A549 (cell line): Measurements from ENCODE around the gene MAGEF1. TPM values are rescaled to one million over a fixed set of nuclear protein-coding genes. Genes with fewer than 3 reads are reported as not detected.

Experiments used
- ATAC-seq, 2 experiments: fragments of 200-7000 bp in 1 of 2; fragments of >200 bp in 1 of 2; cut with Nextera tagmentation in 1 of 2; cut with Tn5 transposase in 1 of 2; 3 replicates each; pipeline versions ENCODE4 v1.8.0 to v1.9.1; 2018 to 2020; ENCODE audit warnings: mild to moderate bottlenecking in 1 of 2, moderate library complexity in 1 of 2
- CTCF ChIA-PET: fragments of 300-600 bp; sonication (Branson Sonifier 250); formaldehyde crosslinking; extraction: SDS; loops from one replicate; lab custom pipeline; 2021; ENCODE audit warnings: antibody characterized with exemption, inconsistent platforms; lab: Yijun Ruan, JAX
- POLR2A ChIA-PET: fragments of 350-600 bp; formaldehyde crosslinking; extraction: SDS; loops from one replicate; lab custom pipeline; 2021; ENCODE audit warnings: antibody characterized with exemption, inconsistent platforms; lab: Yijun Ruan, JAX
- DNase-seq, 2 experiments: peaks; one replicate each; pipeline versions ENCODE4 v3.0.0 to v3.0.0-alpha.2; 2011 to 2016; ENCODE audit warnings: low read depth in 1 of 2, low spot score in 1 of 2
- FAIRE-seq: peaks from 2 replicates; lab custom pipeline; 2011; peaks lifted over from hg19 to GRCh38; lab: Jason Lieb, UNC
- H3K27ac ChIP-seq, 2 experiments: fragments of >200 bp; sonication (Bioruptor Twin); formaldehyde crosslinking; 3 replicates each; pipeline ENCODE4 v1.5.1; 2016 to 2017
- H3K4me1 ChIP-seq: fragments of >200 bp; sonication (Bioruptor Twin); formaldehyde crosslinking; 3 replicates; pipeline ENCODE4 v1.6.1; 2016
- H3K4me2 ChIP-seq: fragments of >200 bp; sonication (Bioruptor Twin); formaldehyde crosslinking; 3 replicates; pipeline ENCODE4 v1.6.1; 2016
- H3K4me3 ChIP-seq: fragments of >200 bp; sonication (Bioruptor Twin); formaldehyde crosslinking; 3 replicates; pipeline ENCODE4 v1.5.1; 2016
- H3K9me3 ChIP-seq: fragments of >200 bp; sonication (Bioruptor Twin); formaldehyde crosslinking; 3 replicates; pipeline ENCODE4 v1.6.1; 2016
- CBX2 ChIP-seq: fragments of 200-600 bp; sonication (generic); IDR thresholded peaks from 2 replicates; pipeline ENCODE4 v1.6.1; 2016; ENCODE audit warnings: low read depth, mild to moderate bottlenecking, borderline replicate concordance
- CEBPB ChIP-seq, 2 experiments: fragments of >200 bp in 1 of 2; sonication (Bioruptor Twin) in 1 of 2; formaldehyde crosslinking in 1 of 2; IDR thresholded peaks; 2 replicates each; pipeline ENCODE4 v1.6.1; 2012 to 2016
- CHD2 ChIP-seq: fragments of 150-350 bp; IDR thresholded peaks from 2 replicates; pipeline ENCODE4 v1.6.1; 2014; ENCODE audit warnings: low read length; ENCODE audit not compliant: partially characterized antibody
- EP300 ChIP-seq, 2 experiments: fragments of >200 bp; sonication (Bioruptor Twin); formaldehyde crosslinking; IDR thresholded peaks; 2 replicates in 1 of 2; 3 replicates in 1 of 2; pipeline ENCODE4 v1.6.1; 2016 to 2017
- FOSB ChIP-seq: fragments of 250-450 bp; sonication (Bioruptor Pico); IDR thresholded peaks from 2 replicates; pipeline ENCODE4 v1.5.0; 2020; ENCODE audit warnings: mild to moderate bottlenecking, moderate library complexity
- GATA3 ChIP-seq: IDR thresholded peaks from 2 replicates; pipeline ENCODE4 v1.6.1; 2012; ENCODE audit warnings: borderline replicate concordance
- HEYL ChIP-seq: fragments of 250-450 bp; sonication (Bioruptor Pico); IDR thresholded peaks from 2 replicates; pipeline ENCODE4 v1.8.0; 2021; ENCODE audit warnings: mild to moderate bottlenecking, moderate library complexity
- HOXB13 ChIP-seq: fragments of 250-450 bp; sonication (Bioruptor Pico); IDR thresholded peaks from 2 replicates; pipeline ENCODE4 v1.5.0; 2020; ENCODE audit warnings: low read depth, mild to moderate bottlenecking, moderate library complexity
- HOXB5 ChIP-seq: fragments of 250-450 bp; sonication (Bioruptor Pico); IDR thresholded peaks from 2 replicates; pipeline ENCODE4 v1.5.0; 2020; ENCODE audit warnings: mild to moderate bottlenecking, moderate library complexity
- JUN ChIP-seq, 2 experiments: fragments of >200 bp; sonication (Bioruptor Twin); formaldehyde crosslinking; IDR thresholded peaks; 2 replicates in 1 of 2; 3 replicates in 1 of 2; pipeline ENCODE4 v1.6.1; 2016 to 2017
- MAFK ChIP-seq: fragments of 450-650 bp; IDR thresholded peaks from 2 replicates; pipeline ENCODE4 v1.6.1; 2014; ENCODE audit not compliant: partially characterized antibody
- MAZ ChIP-seq: fragments of 150-350 bp; IDR thresholded peaks from 2 replicates; pipeline ENCODE4 v1.6.1; 2014; ENCODE audit warnings: antibody characterized with exemption, low read depth, low read length, borderline replicate concordance
- NPAS2 ChIP-seq: fragments of 250-450 bp; sonication (Bioruptor Pico); IDR thresholded peaks from 2 replicates; pipeline ENCODE4 v1.8.0; 2022; ENCODE audit warnings: mild to moderate bottlenecking, moderate library complexity, borderline replicate concordance
- NR3C1 ChIP-seq: fragments of >200 bp; sonication (Bioruptor Twin); formaldehyde crosslinking; IDR thresholded peaks from 3 replicates; pipeline ENCODE4 v1.6.1; 2017
- POLR2A ChIP-seq: IDR thresholded peaks from 2 replicates; pipeline ENCODE4 v1.6.1; 2012; ENCODE audit warnings: mild to moderate bottlenecking, low read length
- POLR2AphosphoS2 ChIP-seq: conservative IDR thresholded peaks from 2 replicates; pipeline ENCODE4 v1.6.1; 2012; ENCODE audit warnings: low read length, improper control_type of control experiment, inconsistent platforms
- RAD21 ChIP-seq, 2 experiments: fragments of >200 bp in 1 of 2; sonication (Bioruptor Twin) in 1 of 2; formaldehyde crosslinking in 1 of 2; IDR thresholded peaks in 1 of 2; conservative IDR thresholded peaks in 1 of 2; 2 replicates in 1 of 2; 3 replicates in 1 of 2; pipeline ENCODE4 v1.6.1; 2012 to 2018; ENCODE audit warnings: inconsistent platforms in 1 of 2
- RARB ChIP-seq: fragments of 250-450 bp; sonication (Bioruptor Pico); IDR thresholded peaks from 2 replicates; pipeline ENCODE4 v1.8.0; 2021; ENCODE audit warnings: mild to moderate bottlenecking, moderate library complexity
- RCOR1 ChIP-seq: fragments of 150-350 bp; IDR thresholded peaks from 2 replicates; pipeline ENCODE4 v1.6.1; 2014; ENCODE audit warnings: antibody characterized with exemption, low read length, low read depth
- SREBF2 ChIP-seq: fragments of 450-650 bp; IDR thresholded peaks from 2 replicates; pipeline ENCODE4 v1.6.1; 2014; ENCODE audit warnings: mild to moderate bottlenecking, moderate library complexity
- TFCP2L1 ChIP-seq: fragments of 250-450 bp; sonication (Bioruptor Pico); IDR thresholded peaks from 2 replicates; pipeline ENCODE4 v1.5.0; 2021; ENCODE audit warnings: mild to moderate bottlenecking
- ZC3H11A ChIP-seq: fragments of 450-650 bp; IDR thresholded peaks from 2 replicates; pipeline ENCODE4 v1.6.1; 2014; ENCODE audit warnings: antibody characterized with exemption, mild to moderate bottlenecking
- whole genome bisulfite sequencing: methylation state at CpG from one replicate; pipeline ENCODE4 v1.1.6; 2017; ENCODE audit errors: missing lambda C conversion rate; 5-methylcytosine and 5-hydroxymethylcytosine counted together
- polyA plus RNA-seq, 4 experiments: library from polyadenylated mRNA; depleted of rRNA in 3 of 4; stranded (reverse); fragments of >200 nt; fragmentation: RNase III in 1 of 4; extraction: RNeasy Plus Mini Kit Qiagen cat#74134 plus additional on column Dnase treatment in 1 of 4; gene quantifications; 2 replicates in 3 of 4; 3 replicates in 1 of 4; pipeline ENCODE4 v1.2.3, GENCODE V29; 2011 to 2017
- TF ChIP-seq, protein P1 (sequence below): fragments of >200 bp; sonication (Bioruptor Twin); formaldehyde crosslinking; IDR thresholded peaks from 3 replicates; pipeline ENCODE4 v1.6.1; 2016
- TF ChIP-seq, protein P2 (sequence below): IDR thresholded peaks from 2 replicates; pipeline ENCODE4 v1.6.1; 2012
- TF ChIP-seq, protein P3 (sequence below): fragments of 150-350 bp; IDR thresholded peaks from 2 replicates; pipeline ENCODE4 v1.6.1; 2014; ENCODE audit warnings: low read depth, mild to moderate bottlenecking, low read length
- TF ChIP-seq, protein P4 (sequence below): fragments of >200 bp; sonication (Bioruptor Twin); formaldehyde crosslinking; IDR thresholded peaks from 3 replicates; pipeline ENCODE4 v1.5.1; 2016
- TF ChIP-seq, protein P5 (sequence below): fragments of 200-600 bp; sonication (generic); IDR thresholded peaks from 2 replicates; pipeline ENCODE4 v1.6.1; 2016; ENCODE audit warnings: antibody characterized with exemption, mild to moderate bottlenecking, moderate library complexity

The MAGEF1 gene
- polyA plus RNA-seq, 2 of the 4 experiments (the other 2 are of a cell fraction) = 19.6 to 30.8 TPM

DNA sequence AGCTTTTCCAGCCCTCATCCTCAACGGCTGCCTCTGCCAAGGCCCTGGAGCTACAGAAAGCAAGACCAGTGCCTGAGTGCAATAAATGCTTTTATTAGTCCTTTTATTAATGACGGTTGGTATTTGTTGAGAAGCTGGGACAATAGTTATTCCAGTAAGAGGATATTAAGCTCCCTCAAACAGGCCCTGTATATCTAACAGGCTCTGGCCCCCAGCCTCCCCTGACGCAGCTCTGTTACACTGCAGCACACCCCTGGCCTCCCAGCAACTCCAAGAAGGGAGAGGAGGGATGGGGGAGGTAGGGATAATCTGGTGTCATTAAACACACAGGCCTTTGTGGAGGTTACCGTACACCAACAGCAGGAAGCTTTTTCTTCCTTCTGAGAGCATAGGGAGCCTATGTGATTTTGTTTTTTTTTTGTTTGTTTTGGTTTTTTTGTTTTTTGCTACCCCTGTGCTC is 30.8 kb upstream of the MAGEF1 start:
- CTCF ChIA-PET = interaction anchor here (0.6 to 1.2 kb wide), 4 partner anchors 12 to 847 kb away, joined by 3 to 5 read pairs (median 4); partner anchors contain the start of gene EPHB3
- Histone ChIP-seq H3K4me1 (no peaks in the 10 kb centered on the region), H3K4me2 (no peak overlapping the region), H3K9me3 (no peaks in the 10 kb centered on the region), H3K27ac (no peak overlapping the region), H3K4me3 (no peak overlapping the region)
- no peak for DNase-seq
- ATAC-seq = no peak
- POLR2A ChIA-PET = interaction anchor here (0.6 kb wide), 1 partner anchor 82 kb away, joined by 6 read pairs; no protein-coding TSS in a partner anchor
- no peak for FAIRE-seq
- TF ChIP-seq, protein P1, sequence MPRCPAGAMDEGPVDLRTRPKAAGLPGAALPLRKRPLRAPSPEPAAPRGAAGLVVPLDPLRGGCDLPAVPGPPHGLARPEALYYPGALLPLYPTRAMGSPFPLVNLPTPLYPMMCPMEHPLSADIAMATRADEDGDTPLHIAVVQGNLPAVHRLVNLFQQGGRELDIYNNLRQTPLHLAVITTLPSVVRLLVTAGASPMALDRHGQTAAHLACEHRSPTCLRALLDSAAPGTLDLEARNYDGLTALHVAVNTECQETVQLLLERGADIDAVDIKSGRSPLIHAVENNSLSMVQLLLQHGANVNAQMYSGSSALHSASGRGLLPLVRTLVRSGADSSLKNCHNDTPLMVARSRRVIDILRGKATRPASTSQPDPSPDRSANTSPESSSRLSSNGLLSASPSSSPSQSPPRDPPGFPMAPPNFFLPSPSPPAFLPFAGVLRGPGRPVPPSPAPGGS = no peak
- TF ChIP-seq GATA3 (no peak), NR3C1 (no peak), ZC3H11A (no peak), MAFK (no peak), JUN (IDR thresholded peaks at IDR 0.05) (no peak), CHD2 (no peak), RCOR1 (no peak), MAZ (no peak), NPAS2 (CRISPR knock-in tag) (no peak), CBX2 (no peak), POLR2A (no peak), SREBF2 (no peak), HOXB13 (CRISPR knock-in tag) (no peak), EP300 (IDR thresholded peaks at IDR 0.05) (no peak)
- TF ChIP-seq, protein P2, sequence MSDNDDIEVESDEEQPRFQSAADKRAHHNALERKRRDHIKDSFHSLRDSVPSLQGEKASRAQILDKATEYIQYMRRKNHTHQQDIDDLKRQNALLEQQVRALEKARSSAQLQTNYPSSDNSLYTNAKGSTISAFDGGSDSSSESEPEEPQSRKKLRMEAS = no peak
- WGBS = 38% methylated on average over 3 of the region's 4 CpGs

DNA sequence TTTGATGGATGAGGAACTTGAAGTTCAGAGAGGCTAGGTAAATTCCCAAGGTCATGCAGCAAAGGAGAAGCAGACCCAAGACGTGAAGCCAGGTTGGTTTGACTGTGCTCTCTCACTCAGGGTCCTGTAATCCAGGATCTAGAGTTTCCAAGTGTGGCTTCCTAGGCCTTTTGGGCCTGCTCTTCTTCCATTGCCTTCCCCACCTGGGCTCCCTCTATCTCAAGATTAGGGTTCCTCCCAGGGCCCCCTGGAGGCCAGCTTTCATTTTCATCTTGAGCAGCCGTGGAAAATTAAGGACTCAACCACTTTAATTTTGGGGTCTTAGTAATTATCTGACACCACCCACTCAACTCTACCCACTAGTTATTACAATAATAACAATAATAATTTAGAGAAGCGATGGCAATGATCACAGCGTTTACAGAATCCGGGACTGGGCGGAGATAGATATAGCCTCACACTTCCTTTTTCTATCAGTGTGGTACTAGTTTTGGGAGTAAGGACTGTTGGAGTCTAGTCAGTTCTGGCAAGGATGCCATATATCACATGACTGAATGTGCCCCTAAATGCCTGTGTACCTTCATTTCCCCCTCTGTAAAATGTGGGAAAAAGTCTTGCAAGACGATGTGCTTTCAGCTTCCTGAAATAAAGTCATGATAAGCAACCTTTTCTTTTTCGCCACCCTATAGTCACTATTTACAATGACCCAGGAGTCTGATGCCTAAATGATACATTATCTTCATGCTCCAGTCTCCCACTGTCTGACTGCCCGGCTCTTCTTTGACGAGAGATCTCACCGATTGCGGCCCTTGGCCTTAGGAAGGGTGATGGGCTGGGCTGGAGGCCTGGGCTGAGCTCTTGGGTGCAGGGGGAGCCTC is 30.2 kb upstream of the MAGEF1 start:
- TF ChIP-seq, protein P3, sequence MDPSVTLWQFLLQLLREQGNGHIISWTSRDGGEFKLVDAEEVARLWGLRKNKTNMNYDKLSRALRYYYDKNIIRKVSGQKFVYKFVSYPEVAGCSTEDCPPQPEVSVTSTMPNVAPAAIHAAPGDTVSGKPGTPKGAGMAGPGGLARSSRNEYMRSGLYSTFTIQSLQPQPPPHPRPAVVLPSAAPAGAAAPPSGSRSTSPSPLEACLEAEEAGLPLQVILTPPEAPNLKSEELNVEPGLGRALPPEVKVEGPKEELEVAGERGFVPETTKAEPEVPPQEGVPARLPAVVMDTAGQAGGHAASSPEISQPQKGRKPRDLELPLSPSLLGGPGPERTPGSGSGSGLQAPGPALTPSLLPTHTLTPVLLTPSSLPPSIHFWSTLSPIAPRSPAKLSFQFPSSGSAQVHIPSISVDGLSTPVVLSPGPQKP = no peak
- TF ChIP-seq RARB (CRISPR knock-in tag) (no peak), FOSB (CRISPR knock-in tag) (no peak), SREBF2 (no peak), HOXB5 (no peak), RAD21 (conservative IDR thresholded peaks at IDR 0.05 in 1 of 2, IDR thresholded peaks at IDR 0.05 in 1 of 2) (no peak), NR3C1 (no peak), GATA3 (no peak), HEYL (CRISPR knock-in tag) (no peak), POLR2AphosphoS2 (no peak), TFCP2L1 (CRISPR knock-in tag) (no peak), EP300 (IDR thresholded peaks at IDR 0.05) (no peak), MAZ (no peak), CEBPB (IDR thresholded peaks at IDR 0.05) (no peak), HOXB13 (CRISPR knock-in tag) (no peak)
- TF ChIP-seq, protein P4, sequence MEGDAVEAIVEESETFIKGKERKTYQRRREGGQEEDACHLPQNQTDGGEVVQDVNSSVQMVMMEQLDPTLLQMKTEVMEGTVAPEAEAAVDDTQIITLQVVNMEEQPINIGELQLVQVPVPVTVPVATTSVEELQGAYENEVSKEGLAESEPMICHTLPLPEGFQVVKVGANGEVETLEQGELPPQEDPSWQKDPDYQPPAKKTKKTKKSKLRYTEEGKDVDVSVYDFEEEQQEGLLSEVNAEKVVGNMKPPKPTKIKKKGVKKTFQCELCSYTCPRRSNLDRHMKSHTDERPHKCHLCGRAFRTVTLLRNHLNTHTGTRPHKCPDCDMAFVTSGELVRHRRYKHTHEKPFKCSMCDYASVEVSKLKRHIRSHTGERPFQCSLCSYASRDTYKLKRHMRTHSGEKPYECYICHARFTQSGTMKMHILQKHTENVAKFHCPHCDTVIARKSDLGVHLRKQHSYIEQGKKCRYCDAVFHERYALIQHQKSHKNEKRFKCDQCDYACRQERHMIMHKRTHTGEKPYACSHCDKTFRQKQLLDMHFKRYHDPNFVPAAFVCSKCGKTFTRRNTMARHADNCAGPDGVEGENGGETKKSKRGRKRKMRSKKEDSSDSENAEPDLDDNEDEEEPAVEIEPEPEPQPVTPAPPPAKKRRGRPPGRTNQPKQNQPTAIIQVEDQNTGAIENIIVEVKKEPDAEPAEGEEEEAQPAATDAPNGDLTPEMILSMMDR = no peak
- TF ChIP-seq, protein P5, sequence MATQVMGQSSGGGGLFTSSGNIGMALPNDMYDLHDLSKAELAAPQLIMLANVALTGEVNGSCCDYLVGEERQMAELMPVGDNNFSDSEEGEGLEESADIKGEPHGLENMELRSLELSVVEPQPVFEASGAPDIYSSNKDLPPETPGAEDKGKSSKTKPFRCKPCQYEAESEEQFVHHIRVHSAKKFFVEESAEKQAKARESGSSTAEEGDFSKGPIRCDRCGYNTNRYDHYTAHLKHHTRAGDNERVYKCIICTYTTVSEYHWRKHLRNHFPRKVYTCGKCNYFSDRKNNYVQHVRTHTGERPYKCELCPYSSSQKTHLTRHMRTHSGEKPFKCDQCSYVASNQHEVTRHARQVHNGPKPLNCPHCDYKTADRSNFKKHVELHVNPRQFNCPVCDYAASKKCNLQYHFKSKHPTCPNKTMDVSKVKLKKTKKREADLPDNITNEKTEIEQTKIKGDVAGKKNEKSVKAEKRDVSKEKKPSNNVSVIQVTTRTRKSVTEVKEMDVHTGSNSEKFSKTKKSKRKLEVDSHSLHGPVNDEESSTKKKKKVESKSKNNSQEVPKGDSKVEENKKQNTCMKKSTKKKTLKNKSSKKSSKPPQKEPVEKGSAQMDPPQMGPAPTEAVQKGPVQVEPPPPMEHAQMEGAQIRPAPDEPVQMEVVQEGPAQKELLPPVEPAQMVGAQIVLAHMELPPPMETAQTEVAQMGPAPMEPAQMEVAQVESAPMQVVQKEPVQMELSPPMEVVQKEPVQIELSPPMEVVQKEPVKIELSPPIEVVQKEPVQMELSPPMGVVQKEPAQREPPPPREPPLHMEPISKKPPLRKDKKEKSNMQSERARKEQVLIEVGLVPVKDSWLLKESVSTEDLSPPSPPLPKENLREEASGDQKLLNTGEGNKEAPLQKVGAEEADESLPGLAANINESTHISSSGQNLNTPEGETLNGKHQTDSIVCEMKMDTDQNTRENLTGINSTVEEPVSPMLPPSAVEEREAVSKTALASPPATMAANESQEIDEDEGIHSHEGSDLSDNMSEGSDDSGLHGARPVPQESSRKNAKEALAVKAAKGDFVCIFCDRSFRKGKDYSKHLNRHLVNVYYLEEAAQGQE = no peak
- TF ChIP-seq, protein P2 = no peak
- TF ChIP-seq, all 56 proteins: peak for 0
- H3K27ac ChIP-seq = no peak overlapping the region
- no peak for FAIRE-seq

More for the DNA sequence above, 30.2 kb upstream of the MAGEF1 start:
- H3K4me2 ChIP-seq = no peak overlapping the region
- CTCF ChIA-PET = interaction anchor here (0.6 to 1.4 kb wide), 5 partner anchors 11 to 846 kb away, joined by 3 to 5 read pairs (median 3); partner anchors contain the start of gene EPHB3
- no peak overlapping the region for H3K4me3 ChIP-seq
- 82% methylated on average over 12 of the region's 12 CpGs for WGBS
- no peaks in the 10 kb centered on the region for H3K9me3 ChIP-seq
- ATAC-seq = no peak
- POLR2A ChIA-PET = no interaction called here
- no peaks in the 10 kb centered on the region for H3K4me1 ChIP-seq
- no peak for DNase-seq
